ENCODE data around the gene ISG20.

GRCh38 chr15:88651971-88652370, 13.2 kb downstream of the ISG20 start:
- no peak for TF ChIP-seq CTCF (conservative IDR thresholded peaks at IDR 0.05; ENCODE audit: low read length)
- TF ChIP-seq EZH2phosphoT487 (IDR thresholded peaks at IDR 0.05; ENCODE audit: borderline replicate concordance) = no peak

Measured in Loucy (cell line).